ENCODE measurements around the gene RORC. TPM values are rescaled to one million over a fixed set of nuclear protein-coding genes. Genes with fewer than 3 reads are reported as not detected.
"Not testable (repeated sequence)": the region's sequence is repeated elsewhere in the genome, so short reads cannot be mapped to it uniquely, and the experiment has no call there.

Gene RORC
- polyA plus RNA-seq, 1 donor (not counting 4 experiments of a cell fraction or from before 2014, with no cell fraction given) = 0.12 TPM

DNA sequence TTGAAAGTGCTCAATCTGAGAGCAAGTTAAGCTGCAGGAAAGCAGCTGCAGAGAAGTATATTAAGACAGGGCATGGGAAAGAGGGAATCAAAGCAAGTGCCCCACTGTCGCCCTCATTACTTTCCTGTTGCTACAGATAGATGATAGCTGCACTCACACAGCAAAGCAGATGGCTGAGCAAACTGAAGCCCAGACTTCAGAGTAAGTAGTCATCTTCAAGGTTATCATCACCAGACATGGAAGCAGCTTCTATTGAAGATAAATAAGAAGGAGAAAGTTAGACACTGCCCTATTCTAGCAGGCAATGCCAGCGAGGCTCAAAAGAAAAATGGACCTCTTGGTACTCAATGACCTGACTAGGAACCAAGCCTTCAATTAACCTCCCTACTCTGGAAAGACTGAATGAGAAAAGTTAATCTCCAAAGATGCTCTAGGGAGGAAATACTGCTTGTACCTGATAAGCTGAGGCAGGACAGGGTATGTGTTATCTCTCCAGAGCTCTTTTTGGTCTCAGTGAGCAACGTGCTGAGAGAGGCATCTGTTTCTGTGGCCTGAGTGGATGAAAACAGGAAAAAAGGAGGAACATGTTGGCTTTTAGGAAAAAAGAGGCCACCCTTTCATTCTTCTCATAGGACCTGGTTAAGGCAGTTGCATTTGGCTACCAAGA lies 57.2 kb downstream of the RORC start:
- Histone ChIP-seq H3K27ac (ENCODE audit: control insufficient read depth, insufficient read depth, low read length) (peak overlapping the region; percentile 77), H3K9me1 (ENCODE audit: control insufficient read depth, extremely low read depth, insufficient read depth, low read length) (no peaks in the 10 kb centered on the region), H3K4me3 (ENCODE audit: control insufficient read depth in 2 of 3, extremely low read depth in 1 of 3, insufficient read depth in 2 of 3, low read depth in 1 of 3, low read length in 3 of 3) (no peak overlapping the region), H3K36me3 (ENCODE audit: control insufficient read depth in 2 of 2, extremely low read depth in 1 of 2, insufficient read depth in 2 of 2, low read length in 2 of 2) (peaks cover 2 to 7% of the 10 kb centered on the region in 2 experiments), H3K27me3 (ENCODE audit: control insufficient read depth, extremely low read depth, insufficient read depth, low read length) (no peaks in the 10 kb centered on the region), H2AFZ (ENCODE audit: control insufficient read depth, low read length) (no peak overlapping the region), H4K20me1 (ENCODE audit: control insufficient read depth, extremely low read depth, insufficient read depth, low read length) (no peaks in the 10 kb centered on the region), H3K79me2 (ENCODE audit: control insufficient read depth, insufficient read depth, low read length) (no peaks in the 10 kb centered on the region), H3K4me1 (ENCODE audit: control insufficient read depth, extremely low read depth, insufficient read depth, low read length) (peaks cover 16% of the 10 kb centered on the region), H3K9me3 (ENCODE audit: control insufficient read depth, low read depth, low read length) (no peaks in the 10 kb centered on the region), H3K4me2 (ENCODE audit: control insufficient read depth, extremely low read depth, insufficient read depth, low read depth, low read length) (peak overlapping the region; percentile 54), H3K9ac (ENCODE audit: control insufficient read depth, extremely low read depth, insufficient read depth, low read length) (peak overlapping the region; percentile 16)
- dilution Hi-C loops (cut with MboI; ENCODE audit: extremely low pct_ligation_motif_present, low sequenced_read_pairs) = no loop called here
- DNase-seq (ENCODE audit: low read depth, low spot score) (no peak), FAIRE-seq (no peak)
- TF ChIP-seq, protein P1, sequence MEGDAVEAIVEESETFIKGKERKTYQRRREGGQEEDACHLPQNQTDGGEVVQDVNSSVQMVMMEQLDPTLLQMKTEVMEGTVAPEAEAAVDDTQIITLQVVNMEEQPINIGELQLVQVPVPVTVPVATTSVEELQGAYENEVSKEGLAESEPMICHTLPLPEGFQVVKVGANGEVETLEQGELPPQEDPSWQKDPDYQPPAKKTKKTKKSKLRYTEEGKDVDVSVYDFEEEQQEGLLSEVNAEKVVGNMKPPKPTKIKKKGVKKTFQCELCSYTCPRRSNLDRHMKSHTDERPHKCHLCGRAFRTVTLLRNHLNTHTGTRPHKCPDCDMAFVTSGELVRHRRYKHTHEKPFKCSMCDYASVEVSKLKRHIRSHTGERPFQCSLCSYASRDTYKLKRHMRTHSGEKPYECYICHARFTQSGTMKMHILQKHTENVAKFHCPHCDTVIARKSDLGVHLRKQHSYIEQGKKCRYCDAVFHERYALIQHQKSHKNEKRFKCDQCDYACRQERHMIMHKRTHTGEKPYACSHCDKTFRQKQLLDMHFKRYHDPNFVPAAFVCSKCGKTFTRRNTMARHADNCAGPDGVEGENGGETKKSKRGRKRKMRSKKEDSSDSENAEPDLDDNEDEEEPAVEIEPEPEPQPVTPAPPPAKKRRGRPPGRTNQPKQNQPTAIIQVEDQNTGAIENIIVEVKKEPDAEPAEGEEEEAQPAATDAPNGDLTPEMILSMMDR (optimal IDR thresholded peaks at IDR 0.05 in 1 of 3, IDR thresholded peaks at IDR 0.05 in 1 of 3, conservative IDR thresholded peaks at IDR 0.05 in 1 of 3; ENCODE audit: extremely low read depth in 1 of 3, insufficient read depth in 2 of 3, low read length in 3 of 3) = no peak
- no peak for TF ChIP-seq EZH2 (IDR thresholded peaks at IDR 0.05; ENCODE audit: low read length)

DNA sequence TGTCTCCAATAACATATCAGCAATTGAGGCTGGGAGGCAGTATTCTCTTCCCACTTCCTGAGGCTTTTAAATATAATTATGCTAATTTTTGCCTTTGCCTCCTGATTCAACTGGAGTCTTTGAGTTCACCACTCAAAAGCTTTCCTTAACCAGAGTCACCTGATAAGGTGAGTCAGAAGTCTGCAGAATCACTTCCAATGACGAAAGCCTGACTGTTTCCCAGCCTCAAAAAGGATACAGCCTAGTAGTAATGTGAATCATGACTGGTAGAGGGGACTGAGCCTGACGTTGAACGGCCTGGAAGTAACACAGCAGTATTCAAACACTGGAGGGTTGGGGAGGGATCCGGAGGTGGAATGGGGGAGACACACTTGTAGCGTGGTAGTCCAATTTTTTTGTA lies 57.9 kb downstream of the RORC start:
- Histone ChIP-seq H3K9me3 (ENCODE audit: control insufficient read depth, low read depth, low read length) (no peaks in the 10 kb centered on the region), H3K27me3 (ENCODE audit: control insufficient read depth, extremely low read depth, insufficient read depth, low read length) (no peaks in the 10 kb centered on the region), H3K4me1 (ENCODE audit: control insufficient read depth, extremely low read depth, insufficient read depth, low read length) (peaks cover 16% of the 10 kb centered on the region), H4K20me1 (ENCODE audit: control insufficient read depth, extremely low read depth, insufficient read depth, low read length) (no peaks in the 10 kb centered on the region), H3K9me1 (ENCODE audit: control insufficient read depth, extremely low read depth, insufficient read depth, low read length) (no peaks in the 10 kb centered on the region), H2AFZ (ENCODE audit: control insufficient read depth, low read length) (peak overlapping the region; percentile 45), H3K36me3 (ENCODE audit: control insufficient read depth in 2 of 2, extremely low read depth in 1 of 2, insufficient read depth in 2 of 2, low read length in 2 of 2) (peaks cover under 1 to 7% of the 10 kb centered on the region in 2 experiments), H3K9ac (ENCODE audit: control insufficient read depth, extremely low read depth, insufficient read depth, low read length) (peak overlapping the region; percentile 16), H3K79me2 (ENCODE audit: control insufficient read depth, insufficient read depth, low read length) (no peaks in the 10 kb centered on the region), H3K4me2 (ENCODE audit: control insufficient read depth, extremely low read depth, insufficient read depth, low read depth, low read length) (peak overlapping the region; percentile 54), H3K27ac (ENCODE audit: control insufficient read depth, insufficient read depth, low read length) (peak overlapping the region; percentile 77), H3K4me3 (ENCODE audit: control insufficient read depth in 2 of 3, extremely low read depth in 1 of 3, insufficient read depth in 2 of 3, low read depth in 1 of 3, low read length in 3 of 3) (no peak overlapping the region)
- FAIRE-seq = peak; percentile 94
- TF ChIP-seq EZH2 (IDR thresholded peaks at IDR 0.05; ENCODE audit: low read length) = no peak
- TF ChIP-seq, protein P1 (optimal IDR thresholded peaks at IDR 0.05 in 1 of 3, IDR thresholded peaks at IDR 0.05 in 1 of 3, conservative IDR thresholded peaks at IDR 0.05 in 1 of 3; ENCODE audit: extremely low read depth in 1 of 3, insufficient read depth in 2 of 3, low read length in 3 of 3) = no peak
- DNase-seq (ENCODE audit: low read depth, low spot score) = peak; percentile 40
- dilution Hi-C loops (cut with MboI; ENCODE audit: extremely low pct_ligation_motif_present, low sequenced_read_pairs) = no loop called here

GRCh38 chr1:151769270-151769669 lies 62.3 kb downstream of the RORC start:
- H3K4me2 ChIP-seq (ENCODE audit: control insufficient read depth, extremely low read depth, insufficient read depth, low read depth, low read length); H3K36me3 ChIP-seq (ENCODE audit: control insufficient read depth in 2 of 2, extremely low read depth in 1 of 2, insufficient read depth in 2 of 2, low read length in 2 of 2); H3K9me3 ChIP-seq (ENCODE audit: control insufficient read depth, low read depth, low read length); H3K79me2 ChIP-seq (ENCODE audit: control insufficient read depth, insufficient read depth, low read length); H3K27me3 ChIP-seq (ENCODE audit: control insufficient read depth, extremely low read depth, insufficient read depth, low read length); H3K27ac ChIP-seq (ENCODE audit: control insufficient read depth, insufficient read depth, low read length); DNase-seq (ENCODE audit: low read depth, low spot score); dilution Hi-C loops (cut with MboI; ENCODE audit: extremely low pct_ligation_motif_present, low sequenced_read_pairs); H3K9ac ChIP-seq (ENCODE audit: control insufficient read depth, extremely low read depth, insufficient read depth, low read length); H4K20me1 ChIP-seq (ENCODE audit: control insufficient read depth, extremely low read depth, insufficient read depth, low read length); FAIRE-seq; H2AFZ ChIP-seq (ENCODE audit: control insufficient read depth, low read length); H3K9me1 ChIP-seq (ENCODE audit: control insufficient read depth, extremely low read depth, insufficient read depth, low read length); H3K4me3 ChIP-seq (ENCODE audit: control insufficient read depth in 2 of 3, extremely low read depth in 1 of 3, insufficient read depth in 2 of 3, low read depth in 1 of 3, low read length in 3 of 3): not testable (repeated sequence)
- peaks cover 23% of the 10 kb centered on the region for H3K4me1 ChIP-seq (ENCODE audit: control insufficient read depth, extremely low read depth, insufficient read depth, low read length)

Data from keratinocyte (primary cell).